Measurements from ENCODE around the gene C16orf95. TPM values are rescaled to one million over a fixed set of nuclear protein-coding genes. Genes with fewer than 3 reads are reported as not detected.
A peak's percentile ranks its signal among the peaks of the same experiment; 100 is the strongest.

The C16orf95 gene
- polyA plus RNA-seq, 3 donors from 2014 or later: 3.2 to 7.7 (median 4.4) TPM

DNA sequence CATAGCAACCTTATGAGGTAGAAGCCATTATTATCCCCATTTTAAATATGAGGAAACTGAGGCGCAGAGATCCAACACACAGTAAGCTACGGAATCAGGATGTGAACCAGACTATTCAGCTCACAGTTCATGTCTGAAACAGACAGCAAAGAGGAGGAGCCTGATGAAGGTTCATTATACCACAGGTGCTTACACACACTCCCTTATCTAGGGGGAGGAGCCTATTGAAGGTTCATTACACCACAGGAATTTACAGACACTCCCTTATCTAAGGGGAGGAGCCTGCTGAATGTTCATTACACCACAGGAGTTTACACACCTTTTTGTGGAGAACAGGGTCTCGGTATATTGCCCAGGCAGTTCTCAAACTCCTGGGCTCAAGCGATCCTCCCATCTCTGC, 21.9 kb downstream of the C16orf95 start:
- DNase-seq: no peak
- H3K36me3 Mint-ChIP-seq: peaks cover 0 to 3% (median 3%) of the 10 kb centered on the region in 3 donors
- peaks cover 0 to 1% of the 10 kb centered on the region in 2 donors for H3K4me1 Mint-ChIP-seq
- H3K27me3 Mint-ChIP-seq (ENCODE audit: low read depth in 3 of 3): peaks cover 0 to 2% (median 1%) of the 10 kb centered on the region in 3 donors
- no peaks in the 10 kb centered on the region for H3K9me3 Mint-ChIP-seq
- H3K27ac Mint-ChIP-seq: no peak overlapping the region
- H3K4me3 Mint-ChIP-seq: no peak overlapping the region

DNA sequence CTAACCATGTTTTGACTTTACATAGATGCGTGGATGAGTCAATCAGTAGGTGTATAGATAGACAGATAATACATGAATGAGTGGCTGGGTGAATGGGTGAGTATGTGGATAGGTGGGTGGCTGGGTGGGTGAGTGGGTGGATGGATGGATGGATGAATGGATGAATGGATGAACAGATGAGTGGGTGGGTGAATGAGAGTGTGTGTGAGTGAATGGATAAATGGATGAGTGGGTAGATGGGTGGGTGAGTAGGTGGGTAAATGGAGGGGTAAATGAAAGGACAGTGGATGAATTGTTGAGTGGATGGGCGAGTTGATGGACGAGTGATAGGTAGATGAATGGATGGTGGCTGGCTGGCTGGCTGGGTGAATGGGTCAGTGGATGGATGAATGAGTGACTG, 23.2 kb downstream of the C16orf95 start:
- Mint-ChIP-seq H3K4me1 (peaks cover 0 to 1% of the 10 kb centered on the region in 2 donors), H3K9me3 (no peaks in the 10 kb centered on the region), H3K27me3 (ENCODE audit: low read depth in 3 of 3) (peaks cover 0 to 2% (median 1%) of the 10 kb centered on the region in 3 donors), H3K36me3 (peaks cover 0 to 3% (median 3%) of the 10 kb centered on the region in 3 donors), H3K27ac (no peak overlapping the region), H3K4me3 (no peak overlapping the region)
- no peak for DNase-seq

DNA sequence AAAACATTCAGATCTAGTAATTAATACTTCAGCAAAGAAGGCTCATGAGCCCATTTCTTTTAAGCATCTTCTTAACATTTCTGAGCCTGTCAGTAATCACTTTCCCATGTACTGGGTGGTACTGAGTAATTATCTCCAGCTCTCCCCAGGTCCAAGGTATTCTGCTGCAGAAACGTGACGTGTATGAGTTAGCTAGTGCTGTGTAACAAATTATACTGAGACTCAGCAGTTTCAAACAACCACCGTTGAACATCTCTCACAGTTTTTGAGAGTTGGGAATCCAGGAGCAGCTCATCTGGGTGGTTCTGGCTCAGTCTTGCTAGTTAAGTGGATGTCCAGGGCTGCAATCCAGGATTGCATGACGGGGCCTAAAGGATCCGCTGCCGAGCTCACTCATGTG, 25.2 kb downstream of the C16orf95 start:
- Mint-ChIP-seq H3K36me3 (peaks cover 0 to 3% (median 3%) of the 10 kb centered on the region in 3 donors), H3K9me3 (no peaks in the 10 kb centered on the region), H3K27me3 (ENCODE audit: low read depth in 3 of 3) (peaks cover 0 to 2% (median 0%) of the 10 kb centered on the region in 3 donors), H3K27ac (no peak overlapping the region), H3K4me1 (no peaks in the 10 kb centered on the region), H3K4me3 (no peak overlapping the region)
- no peak for DNase-seq

DNA sequence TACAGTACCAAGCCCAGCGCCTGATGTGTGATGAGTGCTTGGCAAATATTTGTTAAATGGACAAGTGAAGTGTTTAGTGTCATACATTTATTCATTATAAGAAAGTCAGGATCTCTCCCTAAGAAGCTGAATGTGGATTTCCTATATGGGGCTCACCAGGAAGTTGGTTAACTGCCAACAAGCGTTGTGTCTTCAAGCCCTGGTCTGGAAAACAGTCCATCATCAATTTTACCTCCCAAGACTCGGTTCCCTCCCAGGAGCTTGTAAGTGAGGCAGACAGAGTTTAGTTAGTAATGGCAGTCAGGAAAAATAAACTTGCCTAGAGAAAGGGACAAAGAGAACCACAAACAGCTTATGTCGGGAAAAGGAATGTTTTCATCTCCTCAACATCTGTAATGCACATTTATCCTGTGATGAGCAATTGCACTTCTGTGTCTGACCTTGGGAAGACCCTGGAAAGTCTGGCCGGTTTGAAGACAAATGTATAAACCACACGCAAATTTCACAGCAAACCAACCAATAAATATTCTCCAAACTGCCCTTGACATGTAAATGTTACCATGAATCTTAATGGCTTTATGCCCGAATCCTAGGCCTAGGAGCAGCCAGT, 28.3 kb downstream of the C16orf95 start:
- H3K27me3 Mint-ChIP-seq (ENCODE audit: low read depth in 3 of 3): peaks cover 0 to 2% (median 0%) of the 10 kb centered on the region in 3 donors
- H3K4me3 Mint-ChIP-seq: no peak overlapping the region
- no peaks in the 10 kb centered on the region for H3K9me3 Mint-ChIP-seq

DNA sequence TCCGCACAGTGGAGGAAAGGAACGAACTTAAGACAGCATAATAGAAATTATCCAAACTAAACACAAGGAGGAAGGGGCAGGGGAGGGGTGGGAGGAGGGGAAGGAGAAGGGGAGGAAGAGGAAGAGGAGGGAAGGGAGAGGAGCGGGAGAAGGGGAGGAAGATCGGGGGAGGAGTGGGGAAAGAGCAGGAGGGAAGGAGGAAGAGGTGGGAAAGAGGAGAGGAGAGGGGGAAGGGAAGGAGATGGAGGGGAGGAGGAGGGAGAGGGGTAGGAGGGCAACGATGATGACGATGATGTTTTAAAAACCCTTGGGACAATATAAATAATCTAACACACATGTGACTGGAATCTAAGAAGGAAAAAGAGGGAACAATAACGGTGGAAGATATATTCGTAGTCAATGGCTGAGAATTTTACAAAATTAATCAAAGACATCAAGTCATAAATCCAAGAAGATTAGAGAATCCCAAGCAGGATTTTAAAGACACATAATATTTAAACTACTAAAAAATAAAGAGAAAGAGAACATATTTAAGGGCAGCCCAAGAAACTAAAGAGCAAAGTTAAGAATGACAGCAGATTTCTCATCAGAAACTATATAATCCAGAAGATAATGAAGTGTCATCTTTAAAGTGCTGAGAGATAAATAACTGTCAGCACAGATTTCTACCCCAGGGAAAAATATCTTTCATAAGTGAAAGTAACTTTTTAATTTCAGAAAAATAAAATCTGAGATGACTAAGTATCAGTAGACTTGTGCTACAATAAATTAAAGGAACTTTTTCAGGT, 30.2 kb downstream of the C16orf95 start:
- Mint-ChIP-seq H3K9me3 (no peaks in the 10 kb centered on the region), H3K36me3 (peaks cover under 1 to 8% (median under 1%) of the 10 kb centered on the region in 3 donors), H3K27ac (no peak overlapping the region), H3K27me3 (ENCODE audit: low read depth in 3 of 3) (peaks cover 0 to 3% (median 0%) of the 10 kb centered on the region in 3 donors), H3K4me3 (no peak overlapping the region), H3K4me1 (no peaks in the 10 kb centered on the region)
- DNase-seq: no peak

More for the DNA sequence above, 28.3 kb downstream of the C16orf95 start:
- Mint-ChIP-seq H3K36me3 (peaks cover 0 to 7% (median 3%) of the 10 kb centered on the region in 3 donors), H3K27ac (no peak overlapping the region), H3K4me1 (no peaks in the 10 kb centered on the region)
- no peak for DNase-seq

DNA sequence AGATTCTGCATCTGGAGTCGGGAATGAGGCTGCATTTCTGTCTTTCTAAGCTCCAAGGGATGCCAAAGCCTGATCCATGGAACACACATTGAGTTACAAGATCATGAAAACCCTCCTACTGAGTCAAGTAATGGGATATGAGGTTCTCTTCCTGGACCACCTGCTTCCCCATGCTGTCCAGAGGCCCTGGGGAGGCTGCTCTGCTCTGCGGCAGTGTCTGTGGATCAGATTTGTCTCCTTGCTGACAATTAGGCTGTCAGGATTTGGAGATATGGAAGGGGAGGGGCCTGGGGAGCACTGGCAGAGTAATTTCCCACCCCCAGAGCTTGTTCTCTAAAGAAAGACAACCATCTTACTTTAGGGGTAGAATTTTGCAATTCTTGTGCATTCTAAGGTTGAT, 33.0 kb downstream of the C16orf95 start:
- H3K36me3 Mint-ChIP-seq: peaks cover 0 to 14% (median 5%) of the 10 kb centered on the region in 3 donors
- no peaks in the 10 kb centered on the region for H3K9me3 Mint-ChIP-seq
- DNase-seq: no peak
- H3K27ac Mint-ChIP-seq: no peak overlapping the region
- no peaks in the 10 kb centered on the region for H3K4me1 Mint-ChIP-seq
- H3K4me3 Mint-ChIP-seq: no peak overlapping the region
- peaks cover 0 to 4% (median 3%) of the 10 kb centered on the region in 3 donors for H3K27me3 Mint-ChIP-seq (ENCODE audit: low read depth in 3 of 3)

DNA sequence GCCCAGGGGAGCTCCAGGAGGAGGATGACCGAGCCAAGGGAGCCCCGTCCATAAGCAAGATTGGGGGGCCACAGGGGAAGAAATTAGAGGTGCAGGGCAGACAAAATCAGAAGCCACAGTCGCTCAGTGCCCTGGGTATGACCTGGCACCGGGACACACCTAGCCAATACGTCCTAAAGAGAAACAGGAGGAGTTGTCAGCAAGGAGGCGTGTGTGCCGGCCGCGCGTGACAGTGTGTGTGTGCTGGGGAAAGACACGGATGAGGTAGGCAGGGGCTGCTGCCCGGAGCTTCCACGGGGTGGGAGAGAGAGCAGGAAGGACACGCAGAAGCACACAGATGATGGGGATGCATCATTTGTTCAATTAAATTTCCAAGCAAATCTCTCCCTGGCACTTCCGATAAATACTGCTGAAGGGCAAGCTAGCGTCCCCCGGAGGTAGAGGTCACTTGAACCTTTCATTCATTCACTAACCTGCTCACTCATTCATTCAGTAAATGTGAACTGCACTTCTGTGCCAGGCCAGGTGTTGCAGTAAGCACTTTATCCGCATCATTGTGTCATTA, 38.0 kb downstream of the C16orf95 start:
- H3K27me3 Mint-ChIP-seq (ENCODE audit: low read depth in 3 of 3): peaks cover 0 to 5% (median 4%) of the 10 kb centered on the region in 3 donors
- H3K27ac Mint-ChIP-seq: no peak overlapping the region
- no peaks in the 10 kb centered on the region for H3K9me3 Mint-ChIP-seq
- no peak overlapping the region for H3K4me3 Mint-ChIP-seq
- no peak for DNase-seq
- H3K36me3 Mint-ChIP-seq: peaks cover 0 to 13% (median 5%) of the 10 kb centered on the region in 3 donors
- peaks cover 9 to 19% of the 10 kb centered on the region in 2 donors for H3K4me1 Mint-ChIP-seq

DNA sequence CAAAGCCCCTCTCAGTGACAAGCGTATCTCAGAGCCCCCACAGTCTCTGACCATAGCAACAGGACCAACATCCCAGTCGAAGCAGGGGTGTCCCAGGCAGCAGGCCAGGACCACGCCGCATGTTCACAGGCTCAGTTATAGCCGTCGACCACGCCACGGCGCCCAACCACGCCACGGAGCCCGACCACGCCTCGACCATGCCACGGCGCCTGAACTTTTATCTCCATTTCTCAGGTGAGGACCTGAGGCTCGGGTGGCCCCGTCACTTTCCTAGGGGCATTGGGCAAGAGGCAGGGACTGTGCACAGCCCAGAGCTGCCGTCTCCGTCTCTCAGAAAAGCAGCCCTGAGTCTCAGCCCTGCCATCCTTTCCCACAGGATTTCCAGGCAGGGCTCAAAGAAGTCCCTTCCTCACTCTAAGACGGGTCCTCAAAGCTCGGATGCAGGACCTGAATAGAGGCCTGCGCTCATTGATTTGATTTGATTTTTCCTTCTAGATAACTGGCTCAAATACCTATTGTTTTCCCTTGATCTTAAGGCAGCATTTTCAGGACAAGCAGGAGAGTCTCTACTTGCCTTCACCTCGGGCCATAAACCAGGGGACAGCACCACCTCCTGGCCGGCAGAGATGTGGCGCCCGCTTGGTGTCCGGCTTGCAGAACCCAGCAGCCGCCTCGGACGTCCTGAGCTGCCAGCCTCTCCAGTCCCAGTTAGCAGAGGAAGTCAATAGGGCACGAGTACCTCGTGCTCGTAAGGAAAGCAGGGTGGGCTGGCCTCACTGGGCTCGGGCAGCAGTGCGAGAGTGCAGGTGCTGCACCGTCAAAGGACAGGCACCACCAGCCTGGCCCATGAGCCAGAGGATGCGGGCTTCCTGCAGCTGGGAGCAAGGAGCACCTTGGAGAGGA, 38.8 kb downstream of the C16orf95 start:
- H3K27ac Mint-ChIP-seq: no peak overlapping the region
- H3K4me1 Mint-ChIP-seq: peaks cover 9 to 19% of the 10 kb centered on the region in 2 donors
- H3K36me3 Mint-ChIP-seq: peaks cover 0 to 13% (median 5%) of the 10 kb centered on the region in 3 donors
- H3K9me3 Mint-ChIP-seq: no peaks in the 10 kb centered on the region
- peaks cover 0 to 5% (median 4%) of the 10 kb centered on the region in 3 donors for H3K27me3 Mint-ChIP-seq (ENCODE audit: low read depth in 3 of 3)
- peak overlapping the region in 1 of 5 donors; percentile 38 for H3K4me3 Mint-ChIP-seq
- DNase-seq: peak; percentile 35 to 48 (median 46)

DNA sequence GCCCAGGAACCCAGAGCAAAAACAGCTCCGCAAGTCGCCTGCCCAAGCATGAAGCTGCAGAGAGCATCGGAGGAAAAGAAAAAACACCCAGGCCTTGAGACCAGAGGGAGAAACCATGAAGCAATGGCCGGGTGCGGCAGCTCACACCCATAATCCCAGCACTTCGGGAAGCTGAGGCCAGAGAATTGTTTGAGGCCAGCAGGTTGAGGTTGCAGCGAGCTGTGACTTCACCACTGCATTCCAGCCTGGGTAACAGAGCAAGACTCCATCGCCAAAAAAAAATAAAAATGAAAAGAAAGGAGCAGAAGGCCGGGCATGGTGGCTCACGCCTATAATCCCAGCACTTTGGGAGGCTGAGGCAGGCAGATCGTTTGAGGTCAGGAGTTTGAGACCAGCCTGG, 40.3 kb downstream of the C16orf95 start:
- no peak for DNase-seq
- Mint-ChIP-seq H3K4me1 (peaks cover 9 to 19% of the 10 kb centered on the region in 2 donors), H3K4me3 (no peak overlapping the region), H3K27ac (no peak overlapping the region), H3K36me3 (peaks cover 0 to 9% (median 3%) of the 10 kb centered on the region in 3 donors), H3K9me3 (no peaks in the 10 kb centered on the region), H3K27me3 (ENCODE audit: low read depth in 3 of 3) (peaks cover 3 to 4% (median 3%) of the 10 kb centered on the region in 3 donors)

DNA sequence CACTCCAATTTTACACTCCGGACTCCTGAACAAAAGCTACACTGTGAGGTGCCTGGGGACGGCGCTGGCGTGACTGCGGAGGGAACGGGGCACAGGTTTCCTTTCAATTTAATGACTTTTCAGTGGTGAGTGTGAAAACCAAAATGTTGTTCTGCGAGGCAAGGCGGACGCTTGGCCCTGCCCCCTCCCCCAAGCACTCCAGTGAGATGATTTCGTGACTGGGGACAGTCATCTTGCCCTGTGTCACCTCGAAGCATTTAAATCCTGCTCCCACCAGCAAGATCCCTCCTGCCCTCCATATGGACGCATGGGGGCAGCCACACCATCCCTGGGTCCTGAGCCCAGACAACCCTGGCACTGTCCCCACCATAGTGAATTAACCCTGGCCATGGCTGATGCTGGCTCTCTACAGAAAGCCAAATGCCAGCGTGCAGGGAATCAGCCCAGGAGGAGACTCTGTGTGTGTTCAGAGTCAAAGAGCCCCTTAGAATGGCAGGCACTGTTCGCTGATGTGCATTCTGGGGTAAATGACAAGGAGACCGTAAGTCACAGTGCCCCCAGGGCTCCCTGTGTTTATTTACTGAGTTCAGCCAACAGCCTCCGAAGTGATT, 41.0 kb downstream of the C16orf95 start:
- peaks cover 0 to 9% (median 0%) of the 10 kb centered on the region in 3 donors for H3K36me3 Mint-ChIP-seq

DNA sequence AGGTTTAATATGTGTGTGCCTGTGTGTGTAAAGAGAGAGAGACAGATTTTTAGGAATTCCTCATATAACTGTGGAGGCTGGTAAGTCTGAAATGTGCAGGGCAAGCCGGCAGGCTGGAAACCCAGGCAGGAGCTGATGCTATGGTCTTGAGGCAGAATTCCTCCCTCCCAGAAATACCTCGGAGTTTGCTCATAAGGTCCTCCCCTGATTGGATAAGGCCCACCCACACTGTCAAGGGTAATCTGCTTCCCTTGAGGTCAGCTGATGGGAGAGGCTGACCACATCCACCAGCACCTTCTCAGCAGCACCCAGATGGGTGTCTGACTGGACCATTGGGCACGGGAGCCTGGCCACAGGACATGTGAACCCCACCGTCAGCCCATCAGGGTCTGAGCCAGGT, 42.4 kb downstream of the C16orf95 start:
- peaks cover 0 to 7% (median 3%) of the 10 kb centered on the region in 3 donors for H3K27me3 Mint-ChIP-seq (ENCODE audit: low read depth in 3 of 3)
- H3K4me1 Mint-ChIP-seq: peaks cover 9 to 19% of the 10 kb centered on the region in 2 donors
- DNase-seq: no peak
- no peak overlapping the region for H3K4me3 Mint-ChIP-seq
- H3K36me3 Mint-ChIP-seq: peaks cover 0 to 3% (median 0%) of the 10 kb centered on the region in 3 donors
- H3K27ac Mint-ChIP-seq: no peak overlapping the region
- no peaks in the 10 kb centered on the region for H3K9me3 Mint-ChIP-seq

More for the DNA sequence above, 41.0 kb downstream of the C16orf95 start:
- Mint-ChIP-seq H3K27ac (no peak overlapping the region), H3K4me1 (peaks cover 9 to 19% of the 10 kb centered on the region in 2 donors), H3K27me3 (ENCODE audit: low read depth in 3 of 3) (peaks cover 0 to 3% (median 3%) of the 10 kb centered on the region in 3 donors), H3K9me3 (no peaks in the 10 kb centered on the region), H3K4me3 (peak overlapping the region in 3 of 5 donors; percentile 27 to 34 (median 33))
- no peak for DNase-seq

DNA sequence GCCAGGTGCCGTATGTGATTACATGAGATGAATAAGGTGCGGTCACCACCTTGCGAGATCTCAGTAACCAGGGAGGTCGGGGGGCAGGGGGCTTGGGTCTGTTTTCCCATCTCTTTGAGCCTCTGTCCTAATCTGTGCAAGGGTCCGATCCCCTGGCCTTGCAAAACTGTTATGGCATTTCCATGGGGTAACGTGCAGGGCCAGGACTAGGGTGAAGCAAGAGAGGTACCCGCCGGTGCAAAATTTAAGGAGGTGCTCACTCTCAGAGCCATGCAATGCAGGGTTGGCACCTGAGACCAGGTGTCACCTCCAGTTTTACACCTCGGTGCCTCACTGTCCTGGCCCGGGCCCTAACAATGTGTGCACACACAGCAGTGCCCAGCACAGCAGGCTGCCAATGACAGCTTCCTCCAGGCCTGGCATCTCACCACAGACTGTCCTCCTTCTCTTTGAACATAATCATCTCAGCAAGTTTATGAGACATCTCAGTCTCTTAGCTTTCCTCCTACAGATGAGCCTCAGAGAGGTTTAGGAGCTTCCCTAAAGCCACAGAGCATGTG, 43.6 kb downstream of the C16orf95 start:
- Mint-ChIP-seq H3K4me3 (no peak overlapping the region), H3K36me3 (peaks cover 0 to 1% (median 0%) of the 10 kb centered on the region in 3 donors), H3K9me3 (peaks cover 0 to 2% (median 0%) of the 10 kb centered on the region in 6 donors), H3K27me3 (ENCODE audit: low read depth in 3 of 3) (peaks cover under 1 to 7% (median 3%) of the 10 kb centered on the region in 3 donors), H3K27ac (no peak overlapping the region), H3K4me1 (peaks cover 9 to 16% of the 10 kb centered on the region in 2 donors)
- no peak for DNase-seq
